T-cell (primary cell): ENCODE results near the gene BET1. TPM values are rescaled to one million over a fixed set of nuclear protein-coding genes. Genes with fewer than 3 reads are reported as not detected.

ENCODE experiments used
- ATAC-seq, 4 experiments: fragments of 200-7000 bp in 3 of 4; fragments of 150-1000 bp in 1 of 4; cut with Tn5 transposase; replicated peaks in 1 of 4; 1 replicate in 3 of 4; 2 replicates in 1 of 4; pipeline ENCODE4 v1.10.0; 2021; ENCODE audit warnings: moderate library complexity in 3 of 4, mild to moderate bottlenecking in 2 of 4, moderate number of reproducible peaks in 1 of 4
- CTCF ChIA-PET, 2 donors: fragments of 300-600 bp; sonication (Branson Sonifier 250); formaldehyde crosslinking; loops; one replicate each; lab custom pipeline; 2022; ENCODE audit warnings: antibody characterized with exemption in 2 of 2; lab: Charles Lee
- POLR2A ChIA-PET, 2 donors: fragments of 300-600 bp; sonication (Branson Sonifier 250); formaldehyde crosslinking; loops; one replicate each; lab custom pipeline; 2022; ENCODE audit warnings: antibody characterized with exemption in 2 of 2; lab: Charles Lee
- DNase-seq, 35 experiments: peaks; one replicate each; pipeline versions ENCODE4 v3.0.0 to v3.0.0-alpha.2; 2013 to 2023
- H3K27ac ChIP-seq: one replicate; pipeline ENCODE4 v1.5.1; 2013; ENCODE audit warnings: low read length
- H3K27me3 ChIP-seq, 2 experiments: replicated peaks in 1 of 2; 1 replicate in 1 of 2; 2 replicates in 1 of 2; pipeline versions ENCODE4 v1.6.1 to v1.7.0; 2013; ENCODE audit warnings: low read length in 1 of 2, mixed read lengths in 1 of 2; ENCODE audit not compliant: control insufficient read depth in 2 of 2, insufficient read depth in 2 of 2; ENCODE audit errors: extremely low read depth in 1 of 2
- H3K36me3 ChIP-seq, 2 donors: 1 replicate in 1 of 2; 2 replicates in 1 of 2; pipeline versions ENCODE4 v1.6.1 to v1.7.0; 2013; ENCODE audit warnings: low read length in 1 of 2; ENCODE audit not compliant: control insufficient read depth in 2 of 2, insufficient read depth in 1 of 2; ENCODE audit errors: extremely low read depth in 1 of 2
- H3K4me1 ChIP-seq, 2 experiments: 1 replicate in 1 of 2; 2 replicates in 1 of 2; pipeline versions ENCODE4 v1.6.1 to v1.7.0; 2013; ENCODE audit warnings: low read length in 2 of 2, mixed read lengths in 1 of 2; ENCODE audit not compliant: insufficient read depth in 2 of 2, control insufficient read depth in 1 of 2; ENCODE audit errors: extremely low read depth in 1 of 2
- H3K4me3 ChIP-seq, 2 donors: 1 replicate in 1 of 2; 2 replicates in 1 of 2; pipeline versions ENCODE4 v1.5.1 to v1.7.0; 2013; ENCODE audit warnings: mild to moderate bottlenecking in 2 of 2, low read length in 1 of 2, moderate library complexity in 1 of 2; ENCODE audit not compliant: control insufficient read depth in 1 of 2; ENCODE audit errors: extremely low read depth in 1 of 2
- H3K9me3 ChIP-seq: 2 replicates; pipeline ENCODE4 v1.7.0; 2013
- H3K27ac Mint-ChIP-seq, 2 donors: one replicate each; pipeline ENCODE4 v1.8.0; 2020 to 2021; ENCODE audit warnings: mild to moderate bottlenecking in 2 of 2, mixed read lengths in 2 of 2
- H3K27me3 Mint-ChIP-seq, 2 donors: one replicate each; pipeline ENCODE4 v1.8.0; 2021 to 2022; ENCODE audit warnings: mixed read lengths in 2 of 2
- H3K36me3 Mint-ChIP-seq: one replicate; pipeline ENCODE4 v1.8.0; 2021; ENCODE audit warnings: mixed read lengths
- H3K4me1 Mint-ChIP-seq, 3 donors: one replicate each; pipeline ENCODE4 v1.8.0; 2020 to 2022; ENCODE audit warnings: mixed read lengths in 3 of 3, mild to moderate bottlenecking in 1 of 3
- H3K4me3 Mint-ChIP-seq, 3 donors: one replicate each; pipeline ENCODE4 v1.8.0; 2020 to 2022; ENCODE audit warnings: mild to moderate bottlenecking in 3 of 3, mixed read lengths in 3 of 3, moderate library complexity in 3 of 3
- H3K9me3 Mint-ChIP-seq, 3 donors: one replicate each; pipeline ENCODE4 v1.8.0; 2020 to 2022; ENCODE audit warnings: mixed read lengths in 3 of 3
- WGBS: methylation state at CpG from one replicate; pipeline ENCODE4 v1.1.5; 2013; ENCODE audit warnings: missing lambda C conversion rate; ENCODE audit not compliant: insufficient coverage; 5-methylcytosine and 5-hydroxymethylcytosine counted together
- total RNA-seq, 35 experiments: library from RNA in 6 of 35; stranded (reverse) in 6 of 35; fragments of 120-200 nt in 1 of 35; gene quantifications; one replicate each; pipeline versions ENCODE4 v1.2.1 to v1.2.4 and lab custom pipeline; 2013 to 2026

The BET1 gene
- total RNA-seq, 5 donors from 2014 or later (not counting 1 experiment from before 2014, with no cell fraction given) = 11.9 to 27.2 (median 25.4) TPM

GRCh38 chr7:93945756-93946535 is 58.2 kb downstream of the BET1 start:
- H3K27ac ChIP-seq = no peak overlapping the region
- no peaks in the 10 kb centered on the region for H3K36me3 Mint-ChIP-seq
- ChIA-PET POLR2A (no interaction called here), CTCF (no interaction called here)
- no peaks in the 10 kb centered on the region for H3K4me1 ChIP-seq
- H3K4me3 Mint-ChIP-seq = no peak overlapping the region
- H3K4me1 Mint-ChIP-seq = no peaks in the 10 kb centered on the region
- H3K4me3 ChIP-seq = no peak overlapping the region
- no peaks in the 10 kb centered on the region for H3K9me3 ChIP-seq
- WGBS = 56% methylated on average over 4 of the region's 5 CpGs
- no peaks in the 10 kb centered on the region for H3K27me3 ChIP-seq
- no peak for DNase-seq
- H3K9me3 Mint-ChIP-seq = no peaks in the 10 kb centered on the region
- H3K36me3 ChIP-seq = no peaks in the 10 kb centered on the region
- H3K27me3 Mint-ChIP-seq = peaks cover 0 to 8% of the 10 kb centered on the region in 2 donors
- no peak for ATAC-seq
- no peak overlapping the region for H3K27ac Mint-ChIP-seq

DNA sequence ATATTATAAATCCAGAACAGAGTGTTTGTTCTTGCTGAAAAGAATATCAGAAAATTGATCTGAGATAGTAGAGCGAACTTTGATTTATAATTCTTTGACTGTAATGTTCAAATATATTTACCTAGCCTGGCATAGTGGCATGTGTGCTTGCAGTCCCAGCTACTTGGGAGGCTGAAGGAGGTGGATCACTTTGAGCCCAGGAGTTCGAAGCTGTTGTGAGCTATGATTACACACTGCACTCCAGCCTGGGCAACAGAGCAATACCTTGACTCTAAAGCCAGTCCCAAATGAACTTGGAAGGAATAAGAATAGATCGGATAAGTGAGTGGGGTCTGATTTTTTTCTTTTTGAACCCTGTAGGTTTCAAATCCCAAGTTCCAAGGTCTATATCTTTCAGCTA is 59.1 kb downstream of the BET1 start:
- no peak overlapping the region for H3K4me3 ChIP-seq
- ChIA-PET POLR2A (no interaction called here), CTCF (no interaction called here)
- H3K4me1 Mint-ChIP-seq = no peaks in the 10 kb centered on the region
- DNase-seq (no peak), ATAC-seq (no peak)
- peaks cover 3 to 8% of the 10 kb centered on the region in 2 donors for H3K27me3 Mint-ChIP-seq
- H3K36me3 ChIP-seq = no peaks in the 10 kb centered on the region
- 43% methylated on average over 1 of the region's 3 CpGs for WGBS
- no peak overlapping the region for H3K4me3 Mint-ChIP-seq
- no peaks in the 10 kb centered on the region for H3K27me3 ChIP-seq
- no peak overlapping the region for H3K27ac Mint-ChIP-seq
- no peaks in the 10 kb centered on the region for H3K9me3 ChIP-seq
- H3K9me3 Mint-ChIP-seq = no peaks in the 10 kb centered on the region
- H3K36me3 Mint-ChIP-seq = no peaks in the 10 kb centered on the region
- no peak overlapping the region for H3K27ac ChIP-seq
- no peaks in the 10 kb centered on the region for H3K4me1 ChIP-seq

- H3K27ac Mint-ChIP-seq = no peak overlapping the region
- ChIA-PET POLR2A (no interaction called here), CTCF (no interaction called here)
- H3K27ac ChIP-seq = no peak overlapping the region
- no peak overlapping the region for H3K4me3 ChIP-seq
- H3K36me3 ChIP-seq = no peaks in the 10 kb centered on the region
- no peak for ATAC-seq
- WGBS = no CpG with 5 or more reads among the region's 1 CpG
- no peaks in the 10 kb centered on the region for H3K36me3 Mint-ChIP-seq
- DNase-seq = no peak
- H3K9me3 ChIP-seq = no peaks in the 10 kb centered on the region
- H3K9me3 Mint-ChIP-seq = no peaks in the 10 kb centered on the region
- no peaks in the 10 kb centered on the region for H3K27me3 ChIP-seq
- H3K4me1 Mint-ChIP-seq = no peaks in the 10 kb centered on the region
- H3K27me3 Mint-ChIP-seq = peaks cover 3 to 8% of the 10 kb centered on the region in 2 donors
- H3K4me3 Mint-ChIP-seq = no peak overlapping the region
- H3K4me1 ChIP-seq = no peaks in the 10 kb centered on the region
Observed at GRCh38 chr7:93944673-93945072, 59.5 kb downstream of the BET1 start.

- peaks cover 3 to 8% of the 10 kb centered on the region in 2 donors for H3K27me3 Mint-ChIP-seq
- Histone ChIP-seq H3K9me3 (no peaks in the 10 kb centered on the region), H3K27me3 (no peaks in the 10 kb centered on the region), H3K4me3 (no peak overlapping the region), H3K4me1 (no peaks in the 10 kb centered on the region), H3K27ac (no peak overlapping the region), H3K36me3 (no peaks in the 10 kb centered on the region)
- no peak overlapping the region for H3K4me3 Mint-ChIP-seq
- no peaks in the 10 kb centered on the region for H3K4me1 Mint-ChIP-seq
- H3K27ac Mint-ChIP-seq = no peak overlapping the region
- ATAC-seq (no peak), DNase-seq (no peak)
- ChIA-PET POLR2A (no interaction called here), CTCF (no interaction called here)
- WGBS = 29% methylated on average over 1 of the region's 4 CpGs
- no peaks in the 10 kb centered on the region for H3K9me3 Mint-ChIP-seq
- no peaks in the 10 kb centered on the region for H3K36me3 Mint-ChIP-seq
Observed at GRCh38 chr7:93943816-93944540, 60.2 kb downstream of the BET1 start.

Other genes with a start within 250 kb of the BET1 start
- under 1 TPM in 2 of 5 donors, not detected in 3; 0.23 to 0.51 TPM for gene TFPI2, start 113.6 kb downstream of the BET1 start, total RNA-seq
- not detected for gene GNGT1, start 97.8 kb downstream of the BET1 start, total RNA-seq
- under 1 TPM in 3 of 5 donors, not detected in 2; 0.09 to 0.35 (median 0.12) TPM for gene GNG11, start 82.6 kb downstream of the BET1 start, total RNA-seq